OCI-LY1 (cell line): ENCODE measurements around the gene RPS6KA2.

Experiments
- EZH2 ChIP-seq: fragments of 200-600 bp; sonication (generic), shearing (Covaris generic); IDR thresholded peaks from 2 replicates; pipeline ENCODE4 v1.8.0; 2017; ENCODE audit warnings: borderline replicate concordance, mixed run types, mild to moderate bottlenecking, antibody characterized with exemption, low read length, moderate library complexity, mixed read lengths
- TF ChIP-seq, protein P1 (sequence below): fragments of 200-600 bp; sonication (generic), shearing (Covaris generic); IDR thresholded peaks from 2 replicates; pipeline ENCODE4 v1.5.1; 2017; ENCODE audit warnings: mild to moderate bottlenecking, antibody characterized with exemption, low read length, moderate library complexity, mixed read lengths

DNA sequence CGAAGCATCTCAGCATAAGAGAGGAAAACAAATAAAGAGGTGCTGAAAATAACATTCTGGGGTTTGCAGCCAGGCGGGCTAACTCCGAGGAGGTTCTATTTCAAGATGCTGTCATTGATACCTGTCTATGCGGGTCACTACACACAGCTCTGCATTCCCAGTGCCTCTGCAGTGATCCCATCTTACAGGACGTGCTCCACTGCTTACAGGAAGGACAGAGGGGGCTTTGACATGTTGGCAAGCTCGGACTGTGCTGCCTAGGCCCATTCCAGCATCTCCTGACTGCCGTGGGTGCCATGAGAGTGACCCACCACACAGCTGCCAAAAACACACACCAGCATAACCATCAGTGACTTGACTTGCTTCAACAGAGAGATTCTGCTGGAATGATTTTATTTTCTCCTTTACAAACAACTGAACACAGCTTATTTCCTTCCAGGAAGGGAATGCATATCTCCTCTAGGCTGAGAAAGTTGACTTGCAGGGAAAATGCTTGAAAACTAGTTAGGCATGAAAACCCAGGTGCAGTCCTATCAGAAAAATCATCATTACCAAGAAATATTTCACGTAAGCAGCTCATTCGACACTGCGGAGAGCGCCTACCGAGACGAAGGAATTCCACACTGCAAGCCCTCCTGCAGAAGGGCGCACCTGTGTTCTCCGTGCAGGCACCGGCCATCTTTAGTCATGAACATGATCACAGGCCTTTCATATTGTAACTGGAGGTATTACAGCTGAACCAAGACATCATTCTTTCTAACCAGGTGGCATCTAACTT, 103.1 kb downstream of the RPS6KA2 start:
- TF ChIP-seq, protein P1, sequence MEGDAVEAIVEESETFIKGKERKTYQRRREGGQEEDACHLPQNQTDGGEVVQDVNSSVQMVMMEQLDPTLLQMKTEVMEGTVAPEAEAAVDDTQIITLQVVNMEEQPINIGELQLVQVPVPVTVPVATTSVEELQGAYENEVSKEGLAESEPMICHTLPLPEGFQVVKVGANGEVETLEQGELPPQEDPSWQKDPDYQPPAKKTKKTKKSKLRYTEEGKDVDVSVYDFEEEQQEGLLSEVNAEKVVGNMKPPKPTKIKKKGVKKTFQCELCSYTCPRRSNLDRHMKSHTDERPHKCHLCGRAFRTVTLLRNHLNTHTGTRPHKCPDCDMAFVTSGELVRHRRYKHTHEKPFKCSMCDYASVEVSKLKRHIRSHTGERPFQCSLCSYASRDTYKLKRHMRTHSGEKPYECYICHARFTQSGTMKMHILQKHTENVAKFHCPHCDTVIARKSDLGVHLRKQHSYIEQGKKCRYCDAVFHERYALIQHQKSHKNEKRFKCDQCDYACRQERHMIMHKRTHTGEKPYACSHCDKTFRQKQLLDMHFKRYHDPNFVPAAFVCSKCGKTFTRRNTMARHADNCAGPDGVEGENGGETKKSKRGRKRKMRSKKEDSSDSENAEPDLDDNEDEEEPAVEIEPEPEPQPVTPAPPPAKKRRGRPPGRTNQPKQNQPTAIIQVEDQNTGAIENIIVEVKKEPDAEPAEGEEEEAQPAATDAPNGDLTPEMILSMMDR, result no peak
- TF ChIP-seq EZH2, result no peak
